Activated CD4-positive, alpha-beta T cell treated with anti-CD3 and anti-CD28 coated beads, Interleukin-10, Interleukin-2, amounts not matched to agents 100 ng/mL and 50 ng/mL, durations not matched to agents 16 hours and 8 hours (primary cell): ENCODE results near the gene CALU.

Experiments used
- DNase-seq: peaks from one replicate; pipeline ENCODE4 v3.0.0-alpha.2; 2020

Gene CALU

DNA sequence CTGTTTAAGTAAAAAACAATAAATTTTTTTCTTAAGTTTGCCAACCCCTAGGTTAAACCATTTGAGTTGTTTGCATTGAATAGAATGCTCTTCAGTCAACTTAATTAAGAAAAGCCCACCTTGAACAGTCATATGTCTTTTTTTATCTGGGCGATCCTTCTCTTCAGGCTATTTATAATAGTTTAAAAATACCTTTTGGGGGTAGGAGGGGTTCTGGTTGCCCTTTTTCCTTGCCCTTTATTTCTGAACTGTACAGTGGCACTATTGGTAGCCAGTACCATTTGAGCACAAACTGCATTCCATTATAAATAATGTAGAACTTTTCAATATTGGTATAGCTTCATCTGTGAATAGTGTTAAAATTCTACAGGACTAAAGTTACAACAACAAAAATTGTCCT is 13.1 kb downstream of the CALU start:
- DNase-seq = no peak

DNA sequence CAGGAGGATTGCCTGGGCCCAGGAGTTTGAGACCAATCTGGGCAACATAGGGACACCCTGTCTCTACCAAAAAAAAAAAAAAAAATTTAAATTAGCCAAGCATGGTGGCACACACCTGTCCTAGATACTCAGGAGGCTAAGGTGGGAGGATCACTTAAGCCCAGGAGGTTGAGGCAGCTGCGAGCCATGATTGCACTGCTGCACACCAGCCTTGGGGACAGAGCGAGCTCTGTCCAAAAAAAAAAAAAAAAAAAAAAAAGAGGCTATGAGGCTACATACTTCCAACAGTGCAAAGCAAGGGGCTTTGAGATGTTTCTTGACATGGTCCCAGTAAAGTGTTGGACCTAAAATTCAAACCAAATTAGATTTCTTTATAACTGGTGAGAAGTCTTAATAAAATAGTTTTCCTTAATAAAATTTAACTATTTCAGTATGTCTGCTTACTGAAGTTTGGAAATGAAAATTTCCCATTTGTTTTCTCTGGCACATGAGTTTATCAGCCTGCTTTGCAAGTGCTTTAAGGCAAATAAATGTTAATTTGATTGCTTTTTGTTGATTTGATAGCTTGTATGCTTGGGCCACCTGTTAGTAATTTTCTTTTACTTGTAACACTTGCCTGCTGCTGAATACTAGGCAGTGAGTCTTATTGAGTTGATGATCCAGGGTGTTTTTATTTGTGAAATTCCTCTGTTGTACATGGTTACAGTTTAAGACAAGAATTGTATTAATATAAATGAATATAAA is 16.1 kb downstream of the CALU start:
- no peak for DNase-seq

DNA sequence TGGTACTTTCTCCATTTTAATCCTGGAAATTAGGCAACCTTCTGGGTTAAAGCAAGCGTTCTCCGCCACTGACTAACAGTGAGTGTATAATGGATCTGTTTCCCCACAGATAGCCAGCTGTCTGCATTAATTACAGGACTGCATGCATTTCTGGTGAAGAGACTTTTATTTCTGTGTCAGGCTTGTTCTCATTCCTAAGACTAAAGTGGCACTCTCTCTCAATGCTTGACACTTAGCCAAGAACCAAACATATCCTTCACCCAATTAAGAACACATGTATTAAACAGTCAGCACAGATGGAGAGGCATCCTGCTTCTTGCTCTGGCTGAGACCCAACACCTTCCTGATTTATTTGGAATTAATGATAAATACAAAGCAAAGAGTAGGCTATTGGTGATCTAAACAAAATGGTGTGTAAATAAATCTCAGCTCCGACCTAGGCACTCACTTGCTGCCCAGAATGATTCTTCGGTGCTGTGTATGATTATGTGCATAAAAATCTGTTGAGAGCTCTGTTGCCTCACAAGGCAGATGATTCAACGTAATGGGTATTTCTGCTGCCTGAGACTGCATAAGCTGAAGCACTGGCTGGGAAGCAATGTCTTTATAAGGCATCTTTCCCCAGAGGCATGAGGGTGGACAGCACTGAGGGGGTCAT is 16.8 kb downstream of the CALU start:
- DNase-seq = no peak

DNA sequence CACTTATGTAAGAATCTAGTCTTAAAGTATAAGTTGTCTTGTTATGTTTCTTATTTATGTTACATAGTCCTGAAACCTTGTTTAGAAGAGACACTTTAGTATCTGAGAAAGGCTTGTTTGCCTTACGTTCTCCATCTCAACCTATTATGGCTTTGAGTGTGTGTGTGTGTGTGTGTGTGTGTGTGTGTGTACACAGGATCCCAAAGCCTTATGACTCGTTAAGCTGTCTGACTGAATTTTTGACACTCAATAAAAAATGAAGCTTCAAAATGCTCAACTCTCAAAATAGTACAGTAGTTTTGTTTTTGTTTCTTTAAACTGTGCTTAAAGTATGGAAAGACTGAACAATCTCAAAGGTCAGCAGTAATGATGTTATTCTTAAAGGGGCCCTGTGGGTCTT is 18.0 kb downstream of the CALU start:
- no peak for DNase-seq

DNA sequence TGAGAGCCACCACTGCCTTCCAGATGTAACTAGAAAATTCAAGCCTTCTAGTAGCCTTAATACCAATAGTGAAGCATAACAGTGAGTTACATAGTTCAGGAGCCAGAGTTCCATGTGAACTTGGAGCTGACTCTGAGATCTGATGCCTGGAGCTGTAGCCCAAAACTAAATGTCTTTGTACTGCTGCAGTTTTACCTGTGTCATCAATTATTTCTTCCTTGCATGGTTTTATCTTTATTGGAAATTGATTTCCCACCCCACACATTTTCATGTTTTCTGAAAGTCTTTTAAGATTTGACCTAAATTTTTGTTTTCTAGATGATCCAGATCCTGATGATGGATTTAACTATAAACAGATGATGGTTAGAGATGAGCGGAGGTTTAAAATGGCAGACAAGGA is 19.4 kb downstream of the CALU start:
- DNase-seq = no peak

DNA sequence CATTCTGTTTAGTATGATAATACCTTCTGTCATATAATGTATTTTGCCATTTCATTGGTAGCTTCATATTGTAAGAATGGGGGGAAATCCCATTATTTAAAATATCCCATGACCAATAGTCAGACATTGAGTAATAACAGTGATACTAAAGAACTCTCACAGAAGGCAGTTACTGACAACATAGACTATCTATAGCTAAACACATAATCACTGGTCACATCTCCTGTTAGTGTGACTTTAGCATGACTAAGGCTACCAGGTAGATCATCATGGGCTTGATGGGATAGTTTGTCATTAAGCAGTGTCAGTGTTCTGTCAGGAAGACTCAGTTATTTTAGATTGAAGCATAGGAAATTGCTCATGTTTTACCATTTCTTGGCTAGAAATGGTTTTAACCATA is 20.1 kb downstream of the CALU start:
- no peak for DNase-seq

DNA sequence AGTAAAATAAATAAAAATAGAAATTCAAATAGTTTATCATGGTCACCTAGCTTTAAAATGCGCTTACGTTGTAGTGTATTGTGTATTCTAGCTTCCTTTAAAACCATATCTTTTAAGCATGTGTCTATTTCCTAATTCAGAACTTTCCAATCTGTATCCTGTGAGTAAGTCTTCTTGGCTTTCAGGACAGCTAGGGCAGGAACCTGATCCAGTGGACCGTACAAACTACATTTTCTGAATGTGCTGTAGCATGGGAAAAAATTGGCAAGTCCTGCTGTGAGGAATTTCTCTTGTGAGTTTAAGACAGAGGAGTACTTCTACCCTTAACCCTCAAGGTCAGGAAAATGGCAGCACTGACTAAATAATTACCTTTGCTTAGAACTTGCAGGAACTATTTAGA is 24.4 kb downstream of the CALU start:
- no peak for DNase-seq

DNA sequence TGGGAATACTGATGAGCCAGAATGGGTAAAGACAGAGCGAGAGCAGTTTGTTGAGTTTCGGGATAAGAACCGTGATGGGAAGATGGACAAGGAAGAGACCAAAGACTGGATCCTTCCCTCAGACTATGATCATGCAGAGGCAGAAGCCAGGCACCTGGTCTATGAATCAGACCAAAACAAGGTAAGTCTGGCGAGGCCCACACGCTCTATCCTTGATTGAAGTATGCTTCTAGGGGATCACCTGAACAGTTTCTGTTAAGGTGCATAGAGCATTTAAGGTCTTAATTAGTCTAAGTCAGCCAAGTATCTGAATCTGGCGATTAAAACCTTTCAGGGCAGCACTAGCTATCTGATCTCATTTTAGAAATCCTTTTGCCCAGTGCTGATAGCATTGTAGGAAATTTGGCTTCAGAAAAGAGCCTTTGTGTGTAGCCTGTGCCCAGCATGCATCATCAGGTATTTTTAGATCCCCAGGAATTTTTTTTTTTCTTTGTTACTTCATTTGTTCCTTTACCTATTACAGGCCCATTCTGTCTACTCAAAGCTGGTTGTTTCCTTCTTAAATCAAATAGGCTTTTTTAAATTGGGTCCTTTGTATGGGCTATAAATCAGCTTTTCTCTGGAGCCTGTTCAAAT is 28.4 kb downstream of the CALU start:
- DNase-seq = no peak

DNA sequence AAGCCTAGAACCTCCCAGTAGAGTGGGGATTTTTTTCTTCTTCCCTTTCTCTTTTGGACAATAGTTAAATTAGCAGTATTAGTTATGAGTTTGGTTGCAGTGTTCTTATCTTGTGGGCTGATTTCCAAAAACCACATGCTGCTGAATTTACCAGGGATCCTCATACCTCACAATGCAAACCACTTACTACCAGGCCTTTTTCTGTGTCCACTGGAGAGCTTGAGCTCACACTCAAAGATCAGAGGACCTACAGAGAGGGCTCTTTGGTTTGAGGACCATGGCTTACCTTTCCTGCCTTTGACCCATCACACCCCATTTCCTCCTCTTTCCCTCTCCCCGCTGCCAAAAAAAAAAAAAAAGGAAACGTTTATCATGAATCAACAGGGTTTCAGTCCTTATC is 31.1 kb downstream of the CALU start:
- DNase-seq = no peak

DNA sequence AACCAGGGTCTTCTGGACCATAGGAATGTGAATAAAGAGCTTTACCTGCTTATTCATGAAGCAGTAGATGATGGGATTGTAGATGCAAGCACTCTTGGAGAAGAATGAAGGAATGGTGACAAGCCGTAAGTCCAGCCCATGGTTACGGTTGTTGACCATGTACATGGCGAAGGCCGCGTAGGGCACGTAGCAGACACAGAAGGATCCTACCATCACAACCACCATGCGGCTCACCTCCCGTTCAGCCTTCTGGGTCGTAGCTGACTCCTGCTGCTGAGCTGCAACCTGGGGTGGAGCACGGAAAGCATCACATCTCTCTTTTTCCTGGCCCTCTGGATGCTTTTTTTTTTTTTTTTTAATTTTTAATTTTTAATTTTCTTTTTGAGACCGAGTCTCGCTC is 34.4 kb downstream of the CALU start:
- DNase-seq = no peak

DNA sequence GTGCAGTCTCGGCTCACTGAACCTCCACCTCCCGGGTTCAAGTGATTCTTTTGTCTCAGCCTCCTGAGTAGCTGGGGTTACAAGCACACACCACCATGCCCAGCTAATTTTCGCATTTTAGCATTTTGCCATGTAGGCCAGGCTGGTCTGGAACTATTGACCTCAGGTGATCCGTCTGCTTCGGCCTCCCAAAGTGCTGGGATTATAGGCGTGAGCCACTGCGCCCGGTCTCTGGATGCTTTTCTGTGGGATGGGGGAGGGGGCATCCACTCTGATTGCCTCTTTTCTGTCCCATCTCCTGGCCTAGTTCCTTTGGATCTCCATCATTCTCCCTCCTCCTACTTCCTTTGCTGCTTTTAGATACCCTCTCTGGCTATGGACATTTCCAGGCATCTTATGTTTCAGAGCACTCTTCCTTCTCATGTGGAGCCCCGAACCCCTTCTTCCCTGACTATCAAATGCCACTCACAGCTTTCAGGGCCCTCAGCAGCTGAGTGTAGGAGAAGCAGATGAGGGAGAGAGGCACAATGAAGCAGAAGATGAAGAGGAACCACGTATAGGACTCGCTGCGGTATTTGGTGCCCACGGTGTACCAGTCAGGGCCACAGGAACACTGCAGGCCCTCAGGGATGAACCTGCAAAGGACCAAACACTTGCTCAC is 35.0 kb downstream of the CALU start:
- DNase-seq = no peak

DNA sequence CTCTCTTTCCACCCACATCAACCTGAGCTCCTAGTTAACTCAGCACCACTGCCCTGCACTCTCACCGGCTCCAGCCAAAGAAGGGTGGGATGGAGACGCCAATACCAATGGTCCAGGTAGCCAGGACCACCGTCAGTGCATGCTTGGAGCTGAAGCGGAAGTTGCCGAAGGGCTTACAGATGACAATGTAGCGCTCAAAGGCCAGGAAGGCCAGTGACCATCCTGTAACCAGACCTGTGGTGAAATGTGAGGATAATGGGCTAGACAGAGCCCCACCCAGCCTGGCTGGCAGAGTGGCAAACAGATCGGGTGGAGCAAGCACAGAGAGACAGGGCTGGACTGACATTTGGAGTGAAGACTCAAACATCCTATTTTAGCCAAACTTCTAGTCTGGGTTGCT is 35.8 kb downstream of the CALU start:
- no peak for DNase-seq

DNA sequence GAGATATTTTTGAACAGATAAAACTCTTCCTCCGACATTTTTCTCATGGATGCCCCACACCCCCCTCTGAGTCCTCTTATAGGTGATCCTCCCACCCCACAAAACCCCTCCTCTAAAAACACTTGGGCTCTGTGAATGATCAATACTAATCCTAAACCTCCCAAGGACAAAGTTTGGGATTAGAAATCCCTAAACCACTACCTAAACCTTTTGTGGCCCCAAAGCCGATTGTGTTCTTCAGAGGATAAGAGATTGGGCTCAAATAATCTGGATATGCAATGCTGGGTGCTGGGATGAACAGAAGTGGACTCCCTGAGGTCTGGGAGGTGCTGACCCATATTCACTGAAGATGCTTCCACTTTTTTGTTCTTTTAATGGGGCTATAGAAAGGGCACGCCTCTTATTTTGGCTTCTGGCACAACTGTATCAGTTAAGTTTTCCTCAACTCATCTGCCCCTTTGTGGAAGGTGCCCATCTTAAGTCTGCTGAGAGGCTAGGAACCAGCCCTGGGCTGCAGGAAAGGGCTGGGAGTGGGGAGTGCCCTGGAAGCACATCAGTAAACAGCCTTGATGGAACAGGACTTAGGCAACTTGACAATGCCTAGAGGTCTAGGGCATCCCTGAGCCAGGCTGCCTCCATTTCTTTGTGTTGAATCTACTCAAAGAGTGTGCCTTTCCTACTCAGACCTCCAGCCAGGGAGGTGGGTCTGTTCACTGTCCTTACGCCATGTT is 36.8 kb downstream of the CALU start, which contains the start of gene OPN1SW:
Gene OPN1SW, minus strand, starts transcription at position 51 of the 731 bp plus-strand sequence. Its CDS starts 13 bp downstream, at position 38.
- DNase-seq = no peak

DNA sequence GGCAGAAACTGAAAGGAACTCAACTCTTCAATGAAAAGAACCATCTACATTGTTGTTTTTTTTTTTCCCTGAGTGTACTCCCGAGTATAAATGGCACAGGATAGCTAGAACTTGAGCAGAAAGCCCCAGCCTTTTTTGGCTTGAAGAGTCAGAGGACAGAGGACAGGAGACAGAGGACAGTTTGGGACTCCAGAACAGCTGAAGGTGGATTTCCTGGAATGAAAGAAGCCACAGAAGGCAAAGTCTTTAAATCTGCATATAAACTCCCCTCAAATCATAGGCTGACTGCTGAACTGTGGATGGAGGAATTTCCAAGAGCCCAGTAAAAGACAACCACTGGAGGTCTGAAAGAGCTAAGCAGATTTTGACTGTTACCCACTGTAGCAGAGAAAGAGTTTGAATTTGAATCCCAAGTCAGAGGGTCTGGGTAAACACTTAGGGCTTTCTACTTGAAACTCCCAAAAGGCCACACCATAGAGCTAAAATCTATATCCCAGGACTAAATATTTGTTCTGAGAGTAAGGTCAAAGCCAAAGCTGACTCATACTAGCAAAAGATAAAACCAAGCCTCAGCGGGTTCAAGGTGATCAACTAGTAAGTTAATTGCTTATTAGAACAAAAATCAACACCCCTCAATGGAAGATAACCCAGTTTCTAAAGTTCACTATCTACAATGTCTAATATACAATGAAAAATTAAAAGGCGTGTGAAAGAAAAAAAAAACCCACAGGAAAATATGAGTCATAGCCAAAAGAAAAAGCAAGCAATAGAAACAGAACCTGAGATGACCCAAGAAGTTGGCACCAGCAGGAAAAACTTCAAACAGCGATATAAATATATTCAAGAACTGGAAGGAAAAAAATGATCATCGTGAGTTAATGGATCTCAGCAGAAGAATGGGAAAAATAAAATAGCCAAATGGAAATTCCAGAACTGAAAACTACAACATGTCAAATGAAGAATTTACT is 38.3 kb downstream of the CALU start:
- DNase-seq = no peak

DNA sequence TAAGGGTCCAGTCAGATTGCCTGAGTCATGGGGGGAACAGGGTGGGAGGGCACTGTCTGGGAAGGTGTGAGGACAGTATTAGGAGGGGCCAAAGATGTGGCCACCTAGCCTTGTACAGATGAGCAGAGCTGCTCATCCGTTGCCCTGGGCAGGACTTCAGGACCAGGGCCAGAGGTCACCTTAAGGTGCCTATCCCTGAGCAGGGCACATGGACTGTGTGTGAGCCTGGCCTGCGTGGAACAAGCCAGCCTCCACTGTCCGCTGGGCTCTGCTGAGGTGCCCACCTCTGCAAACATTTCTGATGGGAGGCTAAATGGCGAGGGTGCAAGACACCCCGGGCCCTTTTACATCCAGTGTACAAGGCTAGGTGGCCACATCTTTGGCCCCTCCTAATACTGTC is 39.8 kb downstream of the CALU start:
- DNase-seq = no peak

DNA sequence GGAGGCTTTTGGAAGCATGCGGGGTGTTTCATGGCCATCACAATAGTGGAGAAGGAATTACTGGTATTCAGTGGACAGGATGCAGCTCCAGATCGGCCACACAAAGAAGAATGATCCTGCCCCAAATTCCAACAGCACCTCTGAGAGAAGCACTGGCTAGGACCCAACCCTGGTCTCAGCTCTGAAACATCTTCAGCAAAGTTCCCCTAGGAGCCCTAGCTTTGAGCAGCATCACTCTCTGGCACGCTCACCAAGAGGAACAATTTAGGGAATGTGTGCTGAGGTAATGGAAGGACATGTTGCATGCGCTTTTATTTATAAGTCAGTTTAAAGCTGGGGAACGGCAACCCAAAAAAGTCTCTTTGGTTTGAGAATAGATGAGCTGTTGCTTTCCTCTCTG is 42.0 kb downstream of the CALU start:
- no peak for DNase-seq

DNA sequence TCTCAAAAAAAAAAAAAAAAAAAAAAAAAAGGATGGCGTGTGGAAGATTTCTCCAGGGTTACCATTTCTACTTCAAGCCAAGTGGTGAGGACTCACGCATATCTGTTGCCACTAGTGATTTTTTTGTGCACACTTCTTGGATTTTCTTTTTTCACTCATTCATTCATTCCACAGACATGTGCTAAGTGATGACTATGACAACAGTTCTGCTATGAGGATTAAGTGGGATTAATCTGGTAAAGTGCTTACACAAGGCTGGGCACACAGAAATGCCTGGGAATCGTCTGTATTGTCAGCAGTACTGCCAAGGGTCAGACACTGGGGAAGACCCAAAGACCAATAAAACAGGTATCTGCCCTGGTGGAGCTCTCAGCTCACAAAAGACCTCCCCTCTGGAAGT is 42.7 kb downstream of the CALU start:
- no peak for DNase-seq

DNA sequence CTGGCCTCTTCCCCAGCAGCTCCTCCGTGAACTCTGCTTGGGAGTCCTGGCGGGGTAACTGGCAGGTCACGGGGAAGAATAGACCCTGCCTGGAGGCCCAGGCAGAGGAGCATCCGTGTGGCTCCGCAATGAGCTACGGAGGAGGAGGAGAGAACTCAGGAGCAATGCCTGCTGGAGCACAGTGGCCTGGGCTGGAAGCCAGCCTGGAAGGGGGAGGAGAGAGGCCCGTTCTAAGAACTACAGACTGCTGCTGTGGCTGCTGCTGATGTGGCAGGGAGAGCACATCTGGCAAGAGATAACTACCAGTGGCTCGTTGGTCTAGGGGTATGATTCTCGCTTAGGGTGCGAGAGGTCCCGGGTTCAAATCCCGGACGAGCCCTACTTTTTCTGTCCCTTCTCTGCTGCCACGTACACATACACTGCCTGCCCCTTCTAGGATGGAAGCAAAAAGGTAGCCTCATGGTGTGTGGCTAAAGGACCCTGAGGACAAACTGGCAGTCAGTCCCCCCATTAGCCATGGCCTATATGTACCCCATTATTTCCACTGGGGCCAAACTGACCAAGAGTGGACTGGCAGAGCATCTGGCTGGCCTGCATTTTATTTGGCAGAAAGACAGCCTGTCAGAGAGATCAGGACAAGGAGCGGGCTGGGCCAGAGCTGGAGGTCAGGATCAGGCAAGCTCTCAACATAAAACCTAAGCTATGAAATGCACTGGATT is 44.1 kb downstream of the CALU start:
- peak; percentile 43 for DNase-seq

DNA sequence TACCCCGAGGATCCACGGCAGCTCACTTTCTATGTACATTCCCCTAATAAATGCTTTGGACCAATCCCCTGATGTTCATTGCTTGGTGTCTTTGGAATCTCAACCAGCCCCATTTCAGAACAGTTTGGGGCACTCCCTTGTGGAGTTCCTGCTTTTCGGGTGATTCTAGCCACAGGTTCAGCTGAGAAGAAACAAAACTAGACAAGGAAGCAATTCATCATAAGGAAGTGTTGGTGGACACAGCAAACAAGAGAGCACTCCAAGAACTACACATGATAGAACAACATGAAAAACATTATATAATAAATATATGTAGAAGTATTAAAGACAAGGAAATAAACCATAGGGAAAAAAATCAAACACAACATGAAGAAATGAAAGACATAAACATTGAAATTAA is 46.6 kb downstream of the CALU start:
- DNase-seq = no peak

DNA sequence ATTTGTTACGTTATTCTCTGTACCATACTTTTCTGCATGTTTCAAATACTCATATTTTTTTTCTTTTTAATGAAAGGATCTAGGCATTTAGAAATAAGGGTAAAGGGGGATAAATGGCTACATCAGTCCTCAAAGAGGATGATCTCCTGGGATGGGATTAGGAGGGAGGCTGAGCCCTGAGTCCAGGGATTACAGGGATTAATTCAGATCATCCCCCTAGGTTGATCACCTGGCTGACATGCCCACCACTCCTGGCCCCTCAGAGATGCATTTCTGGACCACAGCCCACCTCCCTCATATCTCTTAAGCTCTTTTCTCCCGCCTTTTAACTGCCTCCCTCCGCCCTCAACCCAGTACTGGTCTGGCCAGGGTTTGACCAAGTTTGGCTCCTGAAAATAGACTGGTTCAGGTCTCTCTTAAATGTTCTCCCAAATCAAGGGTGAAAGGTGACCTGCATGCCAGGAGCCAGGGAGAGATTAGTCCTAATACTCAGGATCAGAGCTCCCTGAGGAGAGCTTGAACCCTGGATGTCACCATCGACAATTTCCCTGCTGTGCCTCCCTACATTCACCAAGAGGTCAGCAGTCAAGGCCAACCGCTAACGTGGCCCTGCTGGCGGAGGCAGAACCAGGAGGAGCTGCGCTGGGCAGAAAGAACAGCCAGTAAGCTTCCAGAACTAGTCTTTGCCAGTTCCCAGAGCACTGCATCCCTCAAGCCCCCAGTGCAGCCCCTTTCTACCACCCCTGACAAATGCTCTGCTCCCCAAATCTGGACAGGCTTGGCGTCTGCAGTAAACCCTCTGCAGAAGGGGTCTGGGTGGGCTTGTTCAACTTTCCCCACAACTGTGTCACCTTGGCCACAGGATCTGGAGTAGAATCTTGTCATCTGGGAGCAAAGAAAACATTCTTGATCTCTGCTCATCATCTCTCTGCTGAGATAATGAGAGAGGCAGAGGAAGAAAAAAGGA is 49.6 kb downstream of the CALU start:
- no peak for DNase-seq
